Colon (tissue), 2 donors: ENCODE results near the gene MGAT5B.

ENCODE experiments used
- FAIRE-seq: peaks from 2 replicates; lab custom pipeline; 2012; peaks lifted over from hg19 to GRCh38; lab: Jason Lieb, UNC
- donor health status: control.
- donor health status: control.

MGAT5B gene

DNA sequence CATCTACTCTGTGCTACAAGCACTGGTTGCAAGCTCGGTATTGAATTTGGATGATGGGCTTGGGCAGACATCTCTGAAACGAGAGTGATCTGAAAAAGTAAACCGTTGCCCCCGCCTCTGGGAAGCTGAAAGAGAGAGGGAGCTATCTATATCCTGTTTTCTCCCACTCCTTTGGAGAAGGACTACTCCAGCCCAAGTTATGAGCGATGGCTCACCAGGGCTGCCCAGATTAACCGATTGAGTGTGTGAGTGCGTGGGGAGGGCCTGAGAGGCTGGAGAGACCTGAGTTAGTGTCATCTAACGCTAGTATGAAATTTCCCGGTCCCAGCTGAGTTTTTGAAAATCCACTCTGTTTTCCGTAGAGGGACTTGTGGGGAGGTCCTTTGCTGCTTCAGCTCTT lies 11.5 kb downstream of the MGAT5B start:
- no peak for FAIRE-seq

DNA sequence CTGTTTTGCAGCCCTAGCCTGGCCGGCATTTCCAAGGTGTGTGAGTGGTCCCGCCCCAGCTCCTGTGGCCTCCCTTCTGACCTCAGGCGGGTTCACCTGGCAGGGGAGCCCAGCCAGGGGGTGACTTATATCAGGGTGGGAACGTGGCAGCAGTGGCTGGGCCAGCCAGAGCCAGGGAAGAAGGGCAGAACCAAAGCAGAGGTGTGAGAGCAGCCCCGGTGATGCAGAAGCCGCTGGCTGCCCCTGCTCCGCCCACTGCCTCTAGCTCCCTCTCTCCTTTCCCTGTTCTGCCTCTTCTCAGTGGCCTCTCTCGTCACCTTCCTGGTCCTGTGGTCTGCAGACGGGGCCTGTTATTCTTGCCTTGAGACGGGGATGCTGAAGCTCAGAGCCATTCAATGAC lies 12.1 kb downstream of the MGAT5B start:
- no peak for FAIRE-seq

DNA sequence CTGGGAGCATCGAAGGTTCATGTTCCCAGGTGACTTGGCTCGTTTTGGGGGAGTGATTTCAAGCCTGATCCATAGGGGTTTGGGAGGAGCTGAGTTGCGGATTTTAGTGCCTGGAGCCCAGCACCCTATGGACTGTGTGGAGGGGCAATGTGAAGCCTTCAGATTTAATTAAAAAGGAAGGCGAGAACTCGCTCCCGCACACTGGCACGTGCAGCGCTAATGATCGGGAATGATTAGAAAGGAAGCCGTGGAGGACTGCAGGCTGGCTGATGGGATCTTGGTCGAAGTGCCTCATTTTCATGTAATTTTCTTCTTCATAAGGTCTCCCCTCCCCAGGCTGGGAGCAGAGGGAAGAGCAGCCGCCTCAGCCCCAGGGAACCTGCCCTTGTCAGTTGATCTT lies 12.8 kb downstream of the MGAT5B start:
- FAIRE-seq = no peak

DNA sequence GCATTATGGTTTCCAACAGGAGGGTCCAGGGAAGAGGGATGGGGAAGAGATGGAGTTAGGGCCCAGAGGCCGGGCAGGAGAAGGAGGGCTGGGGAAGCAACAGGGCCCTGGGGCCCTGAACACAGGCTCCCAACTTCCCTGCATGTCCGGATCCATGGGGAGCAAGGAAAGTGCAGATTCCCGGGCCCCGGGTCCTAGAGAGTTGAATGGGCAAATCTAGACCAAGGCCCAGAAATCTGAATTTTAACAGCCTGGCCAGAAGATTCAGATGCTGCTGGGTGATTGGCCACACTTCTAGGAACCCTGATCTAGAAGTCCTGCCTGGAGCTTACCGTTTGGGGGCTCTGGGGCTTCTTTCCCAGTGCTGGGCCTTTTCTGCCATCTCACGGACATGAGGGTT lies 13.2 kb downstream of the MGAT5B start:
- no peak for FAIRE-seq

DNA sequence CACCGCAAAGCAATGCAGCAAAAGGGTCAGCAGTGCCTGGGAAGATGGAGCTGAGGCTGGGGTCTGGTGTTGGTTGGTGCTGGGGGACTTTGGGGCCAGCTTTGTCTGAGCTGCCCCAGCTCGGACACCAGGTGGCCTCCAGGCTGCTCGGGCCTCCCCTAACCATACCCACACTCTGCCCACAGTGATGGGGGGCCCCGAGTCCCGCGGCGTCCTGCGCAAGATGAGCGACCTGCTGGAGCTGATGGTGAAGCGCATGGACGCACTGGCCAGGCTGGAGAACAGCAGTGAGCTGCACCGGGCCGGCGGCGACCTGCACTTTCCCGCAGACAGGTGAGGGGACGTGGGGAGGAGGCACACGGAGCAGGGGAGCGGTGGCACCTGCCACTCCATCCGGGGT lies 13.8 kb downstream of the MGAT5B start:
- FAIRE-seq = no peak

DNA sequence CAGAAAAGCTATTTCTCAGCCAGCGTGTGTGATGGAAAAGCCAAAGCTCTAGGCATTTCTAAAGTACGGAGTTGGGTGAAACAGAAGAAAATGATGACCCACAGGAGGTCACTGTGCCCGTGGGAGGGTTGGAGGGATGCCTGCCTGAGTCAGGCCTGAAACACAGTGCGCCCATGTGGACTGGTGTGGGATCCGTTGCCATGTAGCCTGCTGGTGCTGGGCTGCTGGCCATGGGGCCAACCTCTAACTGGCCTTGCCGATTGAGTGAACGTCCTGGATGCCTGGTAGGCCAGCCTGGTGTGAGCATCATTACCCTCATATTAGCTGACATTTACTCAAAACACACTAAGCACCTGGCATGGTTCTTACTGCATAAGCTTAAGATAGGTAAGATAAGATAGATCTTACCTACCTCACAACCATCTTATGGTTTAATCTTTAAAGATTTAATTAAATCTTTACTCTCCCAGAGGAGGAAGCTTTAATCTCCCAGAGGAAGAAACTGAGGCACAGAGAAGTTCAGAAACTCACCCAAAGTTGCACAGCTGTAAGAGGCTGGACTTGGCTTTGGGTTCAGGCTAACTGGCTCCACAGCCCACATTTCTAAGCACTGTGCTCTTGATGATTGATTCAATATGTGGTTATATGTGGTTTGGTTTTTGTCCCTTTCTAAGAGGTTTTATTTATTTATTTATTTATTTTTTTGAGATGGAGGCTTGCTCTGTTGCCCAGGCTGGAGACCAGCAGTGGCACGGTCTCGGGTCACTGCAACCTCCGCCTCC lies 15.7 kb downstream of the MGAT5B start:
- no peak for FAIRE-seq

DNA sequence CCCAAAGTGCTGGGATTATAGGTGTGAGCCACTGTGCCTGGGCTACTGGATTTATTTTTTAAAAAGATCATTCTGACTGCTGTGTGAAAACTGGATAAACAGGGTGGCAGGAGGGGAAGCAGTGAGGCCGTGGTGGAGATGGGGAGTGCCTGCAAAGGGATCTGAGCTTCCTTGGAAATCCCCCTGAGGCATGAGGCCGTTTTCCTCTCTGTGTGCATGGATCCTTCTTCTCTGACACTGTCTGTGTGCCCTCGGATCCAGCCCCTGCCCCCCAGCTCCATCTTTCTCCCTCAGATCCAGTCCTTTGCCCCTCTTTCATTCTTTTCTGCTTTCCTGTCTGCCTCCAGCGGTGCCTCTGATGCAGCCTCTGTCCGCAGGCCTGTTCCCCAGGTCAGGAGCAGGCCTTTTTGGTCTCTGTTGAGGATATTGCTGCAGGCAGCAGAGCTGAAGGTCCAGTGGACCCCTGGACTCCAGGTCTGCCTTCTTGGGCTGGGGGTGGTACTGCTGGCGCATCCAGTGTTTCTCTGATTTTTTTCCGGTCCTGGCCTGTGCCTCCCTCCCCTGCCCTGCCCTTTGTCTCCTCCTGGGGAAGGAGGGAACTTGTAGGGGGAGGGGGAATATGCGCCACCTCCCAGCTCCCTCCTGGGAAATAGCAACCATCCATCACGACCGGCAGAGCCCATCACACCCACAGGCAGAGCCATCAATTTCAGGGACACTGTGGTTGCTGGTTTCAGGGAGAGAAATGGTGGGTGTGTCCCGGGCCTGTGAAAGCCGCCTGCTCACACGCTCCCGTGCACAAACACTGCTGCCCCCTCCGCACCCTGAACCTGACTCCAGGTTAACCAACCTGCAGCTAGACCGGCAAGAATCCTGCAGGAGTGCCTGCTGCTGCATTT lies 17.0 kb downstream of the MGAT5B start:
- no peak for FAIRE-seq

DNA sequence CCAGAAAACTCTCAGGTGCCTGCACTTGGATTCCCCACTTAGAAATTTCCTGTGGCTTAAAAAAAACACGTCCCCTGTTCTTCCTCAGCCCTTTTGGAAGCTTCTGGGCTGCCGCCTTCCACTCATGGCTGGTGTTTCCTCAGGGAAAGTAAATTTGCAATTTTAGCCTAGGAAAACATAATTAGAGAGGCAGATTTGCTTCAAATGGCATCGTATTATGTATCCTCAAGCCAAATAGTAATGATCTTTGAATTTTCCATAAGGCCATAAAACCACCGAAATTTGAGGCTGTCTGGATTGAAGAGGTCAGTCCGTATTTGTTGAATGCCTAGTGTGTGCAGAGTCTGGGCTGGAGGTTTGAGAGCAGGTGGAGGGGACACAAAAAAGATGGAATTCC lies 17.7 kb downstream of the MGAT5B start:
- FAIRE-seq = no peak

DNA sequence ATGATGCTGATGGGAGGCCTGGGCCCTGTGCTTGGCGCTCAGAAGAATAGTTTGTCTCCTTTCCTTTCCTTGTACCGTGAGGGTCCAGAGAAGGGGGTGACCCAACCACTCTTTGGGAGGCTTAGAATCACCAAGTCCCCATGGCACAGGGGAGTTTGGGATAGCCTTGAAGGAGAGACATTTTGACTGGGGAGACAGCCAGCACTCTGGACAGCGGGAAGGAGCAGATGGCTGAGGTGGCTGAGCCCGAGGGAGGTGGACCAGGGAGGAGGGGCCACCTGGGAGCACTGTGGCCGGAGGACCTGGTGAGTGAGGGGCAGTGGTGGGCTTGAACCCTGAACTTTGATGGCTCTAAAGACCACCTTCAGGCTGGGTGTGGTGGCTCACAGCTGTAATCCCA lies 18.2 kb downstream of the MGAT5B start:
- FAIRE-seq = no peak

DNA sequence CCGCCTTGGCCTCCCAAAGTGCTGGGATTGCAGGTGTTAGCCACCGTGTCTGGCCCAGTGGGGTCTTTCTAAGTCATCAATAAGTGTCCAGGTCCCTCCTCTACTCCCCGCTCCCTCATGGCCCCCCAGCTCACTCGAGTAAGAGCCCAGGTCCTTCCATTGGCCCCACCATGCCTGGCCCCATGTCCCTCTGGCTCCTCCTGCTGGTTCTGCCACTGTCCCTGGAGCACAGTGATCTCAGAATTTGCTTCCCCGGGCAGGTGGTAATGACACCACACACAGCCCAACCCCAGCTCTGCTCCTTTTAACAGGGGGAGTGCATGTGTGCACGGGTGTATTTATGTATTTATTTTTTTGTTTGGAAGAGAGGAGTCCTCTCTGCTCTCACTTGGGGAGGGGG lies 19.6 kb downstream of the MGAT5B start:
- FAIRE-seq = no peak

DNA sequence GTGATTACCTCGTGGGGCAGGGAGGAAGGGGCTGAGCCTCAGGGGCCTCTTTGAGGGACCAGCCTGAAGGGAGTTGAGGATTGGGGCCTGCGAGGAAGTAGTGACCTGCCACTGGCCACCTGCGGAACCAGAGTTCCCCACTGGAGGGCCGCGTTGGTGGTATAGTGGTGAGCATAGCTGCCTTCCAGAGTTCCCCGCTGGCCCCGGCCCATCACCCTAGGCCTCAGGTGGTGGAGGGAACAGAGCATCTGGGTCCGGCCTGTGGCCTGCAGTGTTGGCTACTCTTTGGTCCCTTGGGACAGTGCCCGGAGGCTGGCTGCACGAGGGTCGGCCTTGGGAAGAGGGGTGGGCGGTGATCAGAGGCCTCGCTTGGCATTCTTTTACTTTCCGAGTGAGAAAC lies 20.5 kb downstream of the MGAT5B start:
- FAIRE-seq = no peak

DNA sequence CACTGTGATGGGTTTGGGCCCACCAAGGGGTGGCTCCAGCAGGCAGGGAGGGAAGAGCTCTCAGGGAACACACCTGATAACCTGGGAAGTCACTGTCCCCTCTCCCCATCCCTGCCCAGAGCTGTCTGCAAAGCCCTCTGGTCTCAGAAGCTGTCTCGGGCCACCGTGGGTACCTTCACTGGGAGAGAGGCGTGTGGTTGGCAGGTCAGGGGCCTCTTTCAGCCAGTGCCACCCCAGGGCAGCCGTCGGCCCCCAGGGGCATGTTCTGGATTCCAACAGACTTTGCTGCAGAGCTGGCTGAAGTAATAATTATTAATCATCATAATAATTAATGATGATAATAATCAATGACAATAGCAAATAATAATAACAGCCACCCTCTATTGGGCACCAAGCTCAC lies 21.1 kb downstream of the MGAT5B start:
- no peak for FAIRE-seq

DNA sequence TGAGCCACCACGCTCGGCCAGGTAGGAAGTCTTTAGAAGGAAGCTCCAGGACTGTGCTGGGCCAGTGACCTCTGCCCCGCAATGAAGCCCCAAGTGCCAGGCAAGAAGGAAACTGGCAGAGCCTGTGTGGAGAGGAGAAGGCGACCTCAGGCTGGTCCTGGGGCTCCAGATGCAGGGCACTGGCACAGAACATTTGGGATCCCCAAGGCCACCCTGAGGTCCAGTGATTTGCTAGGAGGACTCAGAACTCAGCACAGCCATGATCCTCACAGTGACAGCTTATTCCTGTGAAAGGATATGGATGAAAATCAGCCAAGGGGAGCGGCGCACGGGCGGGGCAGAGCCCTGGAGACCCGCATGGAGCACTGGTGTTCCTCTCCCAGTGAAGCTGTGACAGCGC lies 24.1 kb downstream of the MGAT5B start:
- no peak for FAIRE-seq

DNA sequence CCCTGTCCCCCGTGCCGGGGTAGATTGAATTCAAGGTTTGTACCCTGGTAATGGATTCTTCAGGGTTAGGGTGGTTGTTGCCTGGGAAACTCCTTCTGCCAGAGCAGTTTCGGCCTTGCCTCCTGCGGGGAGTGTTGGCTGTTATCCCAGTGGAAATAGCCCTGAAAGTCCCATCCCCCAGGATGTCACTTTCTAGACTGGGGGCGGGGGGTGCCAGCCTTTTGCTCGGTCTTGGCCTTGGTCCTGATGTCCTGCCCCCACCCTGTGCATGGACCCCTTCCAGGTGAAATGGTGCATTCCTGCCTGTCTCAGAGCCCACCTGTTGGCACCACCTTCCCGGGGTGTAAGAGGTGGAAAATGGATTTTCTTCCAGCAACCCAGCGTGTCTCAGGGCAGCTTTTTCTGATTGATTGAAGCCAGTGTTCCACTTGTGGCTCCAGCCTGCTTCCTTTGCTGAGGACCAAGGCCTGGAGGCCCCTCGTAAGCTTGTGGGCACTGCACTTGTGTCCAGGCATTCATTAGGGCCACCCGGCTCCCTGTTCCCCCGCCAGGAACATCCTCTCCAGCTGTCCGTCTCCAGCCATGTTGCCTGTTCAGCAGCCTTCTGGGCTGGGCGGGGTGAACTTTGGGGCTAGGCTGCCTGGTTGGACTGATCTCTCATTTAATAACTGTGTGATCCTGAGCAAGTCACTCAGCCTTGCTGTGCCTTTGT lies 25.6 kb downstream of the MGAT5B start:
- FAIRE-seq = no peak

DNA sequence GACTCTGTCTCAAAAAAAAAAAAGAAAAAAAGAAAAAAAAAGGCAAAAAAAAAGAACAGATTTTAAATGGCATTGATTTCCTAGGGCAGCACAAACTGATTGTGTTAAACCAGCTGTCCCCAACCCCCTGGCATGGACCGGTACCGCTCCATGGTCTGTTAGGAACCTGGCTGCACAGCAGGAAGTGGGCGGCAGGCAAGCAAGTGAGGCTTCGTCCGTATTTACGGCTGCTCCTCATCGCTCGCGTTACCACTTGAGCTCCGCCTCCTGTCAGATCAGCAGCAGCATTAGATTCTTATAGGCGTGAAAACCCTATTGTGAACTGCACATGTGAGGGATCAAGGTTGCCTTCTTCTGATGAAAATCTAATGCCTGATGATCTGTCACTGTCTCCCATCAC lies 26.6 kb downstream of the MGAT5B start:
- FAIRE-seq = no peak

DNA sequence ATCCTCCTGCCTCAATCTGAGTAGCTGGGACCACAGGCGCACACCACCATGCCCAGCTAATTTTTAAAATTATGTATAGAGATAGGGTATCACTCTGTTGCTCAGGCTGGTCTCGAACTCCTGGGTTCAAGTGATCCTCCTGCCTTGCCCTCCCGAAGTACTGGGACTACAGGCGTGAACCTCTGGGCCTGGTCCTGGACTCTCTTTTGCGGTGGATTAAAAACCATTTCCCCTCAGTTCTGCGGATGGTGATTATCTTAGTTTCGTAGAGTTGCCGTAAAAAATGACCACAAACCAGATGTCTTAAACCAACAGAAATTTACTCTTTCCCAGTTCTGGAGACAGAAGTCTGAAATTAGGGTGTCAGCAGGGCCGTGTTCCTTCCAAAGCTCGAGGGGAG lies 28.8 kb downstream of the MGAT5B start:
- FAIRE-seq = no peak

DNA sequence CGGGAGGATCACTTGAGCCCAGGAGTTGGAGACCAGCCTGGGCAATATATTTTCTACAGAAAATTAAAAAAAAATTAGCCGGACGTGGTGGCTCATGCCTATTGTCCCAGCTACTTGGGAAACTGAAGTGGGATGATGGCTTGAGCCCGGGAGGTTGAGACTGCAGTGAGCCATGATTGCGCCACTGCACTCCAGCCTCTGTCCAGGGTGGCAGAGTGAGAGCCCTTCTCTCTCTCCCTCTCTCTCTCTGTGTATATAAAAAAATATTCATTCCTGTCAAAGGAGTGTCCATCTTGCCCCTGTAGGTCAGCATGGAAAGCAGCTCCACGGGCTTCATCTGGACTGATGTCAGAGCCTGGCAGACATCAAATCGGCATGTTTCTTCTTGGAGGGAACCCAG lies 31.2 kb downstream of the MGAT5B start:
- FAIRE-seq = no peak

DNA sequence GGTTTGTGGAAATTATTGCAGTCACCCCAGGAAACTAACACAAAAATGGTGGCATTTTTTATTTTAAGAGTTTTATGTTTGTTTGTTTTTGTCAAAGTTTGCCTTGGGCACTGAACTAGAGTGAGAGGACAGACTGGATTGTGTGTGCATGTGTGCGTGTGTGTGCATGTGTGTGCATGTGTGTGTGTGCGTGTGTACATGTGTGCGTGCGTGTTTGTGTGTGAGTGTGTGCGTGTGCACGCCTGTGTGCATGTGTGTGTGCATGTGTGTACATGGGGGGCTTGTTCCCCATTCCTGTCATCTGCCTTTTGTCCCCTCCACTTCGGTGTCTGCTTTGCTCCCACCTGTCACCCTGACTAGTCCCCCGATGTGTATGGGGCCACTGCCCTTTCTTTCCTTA lies 32.5 kb downstream of the MGAT5B start:
- no peak for FAIRE-seq

DNA sequence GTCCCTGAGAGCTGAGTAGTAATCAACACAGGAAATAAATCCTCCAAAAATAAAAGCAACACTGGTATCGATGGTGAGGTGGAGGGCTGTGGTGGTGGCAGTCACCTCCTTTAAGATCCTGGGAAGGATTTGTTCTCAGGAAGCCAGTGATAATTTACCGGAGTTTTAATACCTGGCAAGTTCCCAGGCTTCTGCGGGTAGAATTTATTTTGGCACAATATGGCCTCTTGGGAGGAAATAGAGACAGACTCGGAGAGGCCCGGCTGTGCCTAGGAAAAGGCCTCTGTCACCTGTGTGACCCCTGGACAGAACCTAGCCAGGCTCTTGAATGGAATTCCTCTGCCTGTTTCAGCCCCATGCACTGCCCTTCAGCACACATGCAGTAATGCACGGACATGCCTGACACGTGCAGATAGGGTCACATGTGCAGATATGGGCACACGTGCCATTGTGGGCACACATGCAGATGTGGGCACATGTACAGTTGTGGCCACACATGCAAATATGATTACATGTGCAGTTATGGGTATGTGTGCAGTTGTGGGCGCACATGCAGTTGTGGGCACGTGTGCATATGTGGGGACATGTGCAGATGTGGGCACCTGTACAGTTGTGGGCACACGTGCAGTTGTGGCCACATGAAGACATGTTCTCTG lies 33.5 kb downstream of the MGAT5B start:
- FAIRE-seq = no peak

DNA sequence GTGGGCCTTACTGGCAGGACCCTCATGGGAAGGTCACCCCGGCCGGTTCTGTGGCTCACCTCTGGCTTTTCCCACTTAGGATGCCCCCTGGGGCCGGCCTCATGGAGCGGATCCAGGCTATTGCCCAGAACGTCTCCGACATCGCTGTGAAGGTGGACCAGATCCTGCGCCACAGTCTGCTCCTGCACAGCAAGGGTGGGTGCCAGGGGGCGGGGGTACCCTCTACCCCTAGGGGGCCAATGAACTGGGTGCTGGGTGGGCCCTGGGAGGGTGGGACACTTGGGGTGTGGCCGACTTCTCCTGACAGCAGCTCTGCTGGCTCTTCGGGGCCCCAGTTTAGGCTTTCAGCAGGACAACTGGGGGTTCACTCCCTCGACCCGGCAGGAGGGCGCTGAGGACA lies 34.3 kb downstream of the MGAT5B start:
- FAIRE-seq = no peak

DNA sequence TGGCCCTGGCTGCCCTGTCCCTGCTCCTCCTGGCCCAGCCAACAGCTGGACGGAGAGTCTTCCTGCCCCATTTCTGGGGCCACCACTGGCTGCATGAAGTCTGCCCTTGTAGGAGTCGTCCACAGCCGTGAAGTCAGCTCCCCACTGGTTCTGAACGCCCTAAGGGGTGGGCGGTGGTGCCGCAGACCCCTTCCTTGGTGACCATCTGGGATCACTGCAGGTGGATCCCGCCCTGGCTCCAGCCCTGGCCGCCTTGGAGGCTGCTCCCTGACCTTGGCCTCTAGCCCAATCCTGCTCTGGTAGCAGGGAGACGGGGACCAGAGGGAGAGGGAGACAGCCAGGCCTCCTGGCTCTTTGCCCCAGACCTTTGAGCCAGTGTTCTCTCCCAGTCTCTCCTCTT lies 35.4 kb downstream of the MGAT5B start:
- FAIRE-seq = no peak

DNA sequence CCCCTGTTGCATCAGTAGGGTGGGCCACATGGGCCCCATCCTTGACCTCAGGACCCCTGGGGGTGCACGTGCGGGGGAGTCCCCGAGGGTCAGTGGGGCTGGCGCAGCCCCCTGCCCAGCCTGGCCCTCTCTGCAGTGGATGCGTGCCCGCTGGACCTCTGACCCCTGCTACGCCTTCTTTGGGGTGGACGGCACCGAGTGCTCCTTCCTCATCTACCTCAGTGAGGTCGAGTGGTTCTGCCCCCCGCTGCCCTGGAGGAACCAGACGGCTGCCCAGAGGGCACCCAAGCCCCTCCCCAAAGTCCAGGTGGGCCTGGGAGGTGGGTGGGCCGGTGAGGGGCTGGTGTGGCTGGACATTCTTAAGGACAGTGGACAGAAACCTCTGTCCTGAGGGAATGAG lies 35.9 kb downstream of the MGAT5B start:
- no peak for FAIRE-seq

DNA sequence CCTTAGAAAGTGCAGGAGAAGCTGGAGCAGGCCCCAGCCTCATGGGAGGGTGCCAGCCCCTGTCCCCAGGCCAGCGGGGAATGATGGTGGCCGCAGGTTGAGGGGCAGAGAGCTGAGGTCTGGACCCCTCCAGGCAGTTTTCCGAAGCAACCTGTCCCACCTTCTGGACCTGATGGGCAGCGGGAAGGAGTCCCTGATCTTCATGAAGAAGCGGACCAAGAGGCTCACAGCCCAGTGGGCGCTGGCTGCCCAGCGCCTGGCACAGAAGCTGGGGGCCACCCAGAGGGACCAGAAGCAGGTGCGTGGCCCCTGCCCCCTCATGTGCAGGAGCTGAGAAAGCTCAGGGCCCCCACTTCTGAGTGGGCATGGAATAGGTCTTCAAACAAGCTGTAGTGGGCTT lies 36.8 kb downstream of the MGAT5B start:
- no peak for FAIRE-seq
